NCI-H1105 (cell line): ENCODE data around the gene KCTD11.

Experiments used
- DNase-seq: peaks from one replicate; lab custom pipeline; 2025; lab: John Stamatoyannopoulos, UW

Gene KCTD11

DNA sequence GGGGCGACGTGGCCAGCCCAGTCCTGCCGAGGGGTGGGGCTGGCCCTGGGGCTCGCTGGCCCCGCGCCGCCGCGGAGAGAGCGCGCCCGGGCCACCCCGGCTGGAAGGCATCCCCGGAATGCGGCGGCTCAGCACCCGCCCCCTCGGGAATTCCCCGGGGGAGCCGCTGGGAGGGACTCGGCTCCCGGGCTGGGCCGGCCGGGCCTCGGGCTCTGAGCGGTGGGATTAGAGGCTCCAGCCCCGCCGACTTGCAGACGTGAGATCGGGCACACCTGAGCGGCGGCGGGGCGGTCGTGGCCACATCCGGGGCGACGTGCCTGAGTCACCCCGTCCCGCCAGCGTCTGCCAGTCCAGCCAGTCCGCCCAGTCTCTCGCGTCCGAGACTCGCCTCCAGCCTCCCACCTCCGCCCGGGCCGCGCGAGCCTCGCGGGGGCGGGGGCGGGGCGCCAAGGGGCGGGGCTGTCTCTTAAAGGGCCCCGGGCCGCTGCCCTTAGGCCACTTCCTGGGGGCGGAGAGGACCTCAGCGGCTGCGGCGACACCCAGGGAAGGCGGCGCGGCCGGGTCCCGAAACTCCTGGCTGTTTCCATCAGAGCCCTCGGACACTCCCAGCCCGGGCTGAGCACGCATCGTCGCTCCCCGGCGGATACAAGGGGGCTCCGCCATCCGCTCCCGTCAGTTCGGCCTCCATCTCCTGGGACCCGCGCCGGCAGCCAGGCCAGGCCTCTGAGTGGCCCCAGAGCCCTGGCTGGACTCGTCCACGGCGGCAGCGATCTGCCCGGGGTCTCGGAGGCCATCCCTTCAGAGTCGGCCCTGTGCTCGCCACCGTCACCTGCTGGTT is at the start of gene KCTD11:
TSS of gene KCTD11 (plus strand) at position 498 of the 838 bp plus-strand sequence.
- DNase-seq: peak; percentile 51

DNA sequence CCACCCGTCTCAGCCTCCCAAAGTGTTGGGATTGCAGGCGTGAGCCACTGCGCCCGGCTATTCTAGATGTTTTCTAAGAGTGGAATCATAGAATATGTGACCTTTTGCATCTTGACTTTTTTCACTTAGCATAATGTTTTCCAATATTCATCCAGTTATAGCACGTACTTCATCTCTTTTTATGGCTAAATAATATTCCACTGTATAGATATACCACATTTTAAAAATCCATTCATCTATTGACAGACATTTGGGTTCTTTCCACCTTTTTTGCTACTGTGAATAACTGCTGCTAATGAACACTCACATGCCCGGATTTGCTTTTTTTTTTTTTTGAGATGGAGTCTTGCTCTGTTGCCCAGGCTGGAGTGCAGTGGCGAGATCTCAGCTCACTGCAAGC is 47.8 kb upstream of the KCTD11 start:
- no peak for DNase-seq

DNA sequence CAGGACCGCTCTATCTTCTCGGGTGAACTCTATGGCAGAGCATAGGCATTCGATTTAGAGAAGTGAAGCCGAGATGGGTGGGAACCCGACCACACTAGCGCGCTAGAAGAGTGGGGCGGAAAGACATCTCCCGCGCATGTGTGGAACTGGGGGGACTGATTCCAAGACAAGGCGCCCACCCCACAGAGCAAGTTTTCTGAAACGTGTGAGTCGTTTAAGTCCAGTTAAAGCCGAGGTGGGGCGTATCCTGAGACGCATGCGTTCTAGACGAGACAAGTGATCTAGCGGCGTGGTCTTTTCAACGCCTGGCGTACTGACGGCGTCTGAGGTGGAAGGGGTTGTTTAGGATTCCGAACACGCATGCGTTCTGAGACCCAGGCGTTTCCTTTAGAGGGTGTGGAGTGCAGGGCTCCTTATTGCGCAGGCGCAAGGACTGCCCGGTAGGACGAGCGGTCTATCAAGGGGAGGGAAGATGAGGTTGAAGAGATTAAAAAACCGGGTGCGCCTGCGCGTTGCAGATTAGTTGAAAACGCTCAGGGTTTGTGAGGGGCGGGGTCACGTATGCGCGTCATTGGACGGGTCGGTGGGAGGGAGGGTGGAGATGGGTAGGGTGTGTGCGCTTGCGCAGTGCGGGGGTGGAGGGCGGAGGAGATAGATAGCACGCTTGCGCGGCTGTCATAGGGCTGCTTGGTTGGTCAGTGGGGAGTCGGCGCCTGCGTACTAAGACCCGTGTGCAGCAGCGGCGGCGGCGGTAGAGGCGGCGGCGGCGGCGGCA is 44.9 kb upstream of the KCTD11 start, which contains the start of gene EIF5A:
TSS of gene EIF5A (plus strand) at position 718 of the 775 bp plus-strand sequence. CDS start 2,008 bp downstream, outside the sequence.
- peak; percentile 100 for DNase-seq

DNA sequence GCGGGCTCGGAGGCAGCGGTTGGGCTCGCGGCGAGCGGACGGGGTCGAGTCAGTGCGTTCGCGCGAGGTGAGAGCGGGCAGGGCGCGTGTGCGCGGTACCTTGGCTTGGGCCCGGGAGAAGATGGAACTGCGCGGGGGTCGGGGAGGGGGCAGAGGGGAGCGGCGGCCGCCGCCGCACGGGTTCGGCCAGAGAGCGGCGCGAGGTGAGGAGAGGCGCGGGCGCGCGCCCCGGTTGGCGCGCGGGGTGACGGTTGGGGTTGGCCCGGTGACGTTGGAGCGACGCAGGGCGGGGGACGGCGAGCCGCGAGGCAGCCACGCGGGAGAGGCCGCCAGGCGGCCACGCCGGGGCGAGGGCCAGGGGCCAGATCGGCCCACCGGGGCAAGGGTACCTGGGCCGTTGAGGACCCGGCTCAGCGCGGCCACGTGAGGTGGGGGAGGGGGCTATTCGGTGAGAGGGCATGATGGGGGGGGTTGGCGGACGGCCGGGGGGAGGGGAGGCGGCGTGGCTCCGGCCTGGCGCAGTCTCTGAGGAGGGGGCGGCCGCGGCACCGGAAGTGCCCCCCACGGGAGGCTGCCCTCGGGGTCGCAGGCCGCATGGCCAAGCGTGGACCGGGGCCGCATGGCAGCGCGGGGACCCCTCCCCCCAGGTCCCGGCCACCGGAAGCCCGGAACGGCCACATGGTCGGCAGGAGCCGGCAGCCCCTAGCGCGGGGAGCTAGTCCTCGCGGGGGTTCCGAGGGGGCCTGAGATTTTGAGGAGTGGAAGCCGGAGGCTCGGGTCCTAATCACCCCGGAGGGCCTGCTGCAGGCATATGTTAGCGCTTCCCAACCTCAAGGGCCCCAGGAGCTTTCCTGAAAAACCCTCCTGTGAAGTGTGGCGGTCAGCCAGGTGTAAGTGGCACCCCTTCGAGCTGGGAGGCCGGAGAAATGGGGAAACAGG is 44.0 kb upstream of the KCTD11 start:
- DNase-seq: no peak

DNA sequence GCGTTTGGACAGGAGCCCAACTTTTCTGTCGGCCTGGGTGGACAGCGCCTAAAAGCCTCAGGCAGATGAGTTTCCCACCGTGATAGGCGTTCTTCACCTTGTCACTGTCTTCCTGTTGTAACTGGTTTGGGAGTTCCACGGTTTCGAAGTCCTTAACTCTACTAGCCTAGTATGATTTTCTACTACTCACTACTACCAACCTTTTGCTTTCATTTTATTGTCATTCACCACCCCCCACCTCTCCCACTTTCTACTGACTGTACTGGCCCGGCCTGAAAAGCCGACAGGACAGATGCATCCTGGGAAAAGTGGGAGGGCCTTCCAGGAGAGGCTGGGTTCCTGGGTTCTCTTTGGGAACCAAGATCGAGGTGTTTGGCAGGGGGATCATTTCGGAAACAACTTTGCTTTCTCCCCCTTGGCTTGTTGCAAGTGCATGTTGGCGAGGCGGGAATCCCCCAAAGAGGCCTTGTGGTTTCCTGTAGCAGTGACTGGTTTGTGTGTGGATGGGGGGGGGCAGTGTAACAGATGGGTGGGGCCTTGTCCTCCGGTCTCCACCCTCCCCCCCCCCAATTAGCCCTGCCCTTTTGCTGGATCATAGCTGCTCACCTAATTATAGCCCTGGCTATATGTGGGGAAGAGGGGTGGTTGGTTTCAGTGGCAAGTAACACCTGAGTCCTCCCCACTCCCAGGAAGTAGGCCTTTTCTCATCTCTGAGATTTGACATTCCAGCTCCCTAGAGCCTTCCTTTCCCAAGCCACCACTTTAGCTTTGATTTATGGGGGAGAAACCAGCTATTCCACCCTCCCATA is 43.1 kb upstream of the KCTD11 start:
- DNase-seq: peak; percentile 79

DNA sequence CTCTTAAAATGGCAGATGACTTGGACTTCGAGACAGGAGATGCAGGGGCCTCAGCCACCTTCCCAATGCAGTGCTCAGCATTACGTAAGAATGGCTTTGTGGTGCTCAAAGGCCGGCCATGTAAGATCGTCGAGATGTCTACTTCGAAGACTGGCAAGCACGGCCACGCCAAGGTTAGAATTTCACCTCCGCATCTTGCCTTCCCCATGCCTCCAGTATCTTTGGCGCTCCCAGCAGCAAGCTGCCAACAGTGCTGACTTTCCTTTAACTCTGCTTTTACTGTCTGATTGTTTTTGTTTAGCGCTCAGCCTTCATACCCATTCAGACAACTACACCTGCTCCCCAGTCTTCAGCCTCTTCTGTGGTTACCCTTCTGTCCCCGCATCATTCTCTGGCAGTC is 42.3 kb upstream of the KCTD11 start:
- DNase-seq: no peak

DNA sequence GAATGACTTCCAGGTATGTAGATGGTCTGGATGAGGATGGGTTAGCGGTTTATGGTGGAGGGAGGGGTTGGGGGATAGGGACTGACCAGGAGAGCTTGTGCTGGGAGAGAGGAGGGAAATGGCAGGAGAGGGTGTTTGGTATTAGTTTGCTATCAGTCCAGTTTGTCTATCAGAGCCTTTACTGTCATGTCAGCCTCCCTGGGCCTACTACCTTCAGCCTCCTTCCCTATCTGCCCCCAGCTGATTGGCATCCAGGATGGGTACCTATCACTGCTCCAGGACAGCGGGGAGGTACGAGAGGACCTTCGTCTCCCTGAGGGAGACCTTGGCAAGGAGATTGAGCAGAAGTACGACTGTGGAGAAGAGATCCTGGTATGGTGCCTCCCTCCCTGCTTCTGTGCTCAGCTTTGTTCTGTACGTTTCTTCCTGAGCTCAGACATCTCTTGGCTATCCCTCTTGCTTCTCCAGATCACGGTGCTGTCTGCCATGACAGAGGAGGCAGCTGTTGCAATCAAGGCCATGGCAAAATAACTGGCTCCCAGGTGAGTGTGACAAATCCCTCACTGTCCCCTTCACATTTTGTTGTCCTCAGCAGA is 40.8 kb upstream of the KCTD11 start:
- no peak for DNase-seq

DNA sequence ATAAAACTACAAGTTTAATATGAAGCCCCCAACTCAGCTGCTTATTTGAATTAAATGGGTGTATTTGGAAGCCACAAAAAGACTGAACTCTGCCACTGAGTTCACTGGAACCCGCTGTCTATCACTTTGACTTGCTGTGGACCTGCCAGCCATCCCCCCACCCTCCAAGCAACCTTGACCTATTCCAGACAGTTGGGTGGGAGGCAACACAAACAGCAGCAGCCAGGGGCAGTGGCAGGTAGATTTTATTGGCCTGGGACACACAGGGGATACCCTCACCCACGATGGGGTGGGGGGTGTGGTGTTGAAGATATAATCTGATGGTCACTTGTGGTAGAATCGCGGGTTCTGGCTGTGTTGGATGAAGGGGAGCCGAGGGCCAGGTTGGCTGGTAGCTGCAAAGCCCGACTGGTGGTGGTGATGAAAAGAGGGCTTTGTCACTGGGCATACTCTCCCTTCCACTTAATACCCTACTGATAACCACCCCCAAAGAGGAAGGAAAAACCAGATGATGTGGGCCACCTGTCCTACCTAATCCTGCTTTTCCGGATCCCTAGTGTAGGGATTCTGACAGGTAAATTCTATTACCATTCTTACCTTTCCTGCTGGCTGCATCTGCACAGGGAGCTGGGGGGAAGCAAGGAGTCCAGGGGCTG is 39.4 kb upstream of the KCTD11 start:
- no peak for DNase-seq

DNA sequence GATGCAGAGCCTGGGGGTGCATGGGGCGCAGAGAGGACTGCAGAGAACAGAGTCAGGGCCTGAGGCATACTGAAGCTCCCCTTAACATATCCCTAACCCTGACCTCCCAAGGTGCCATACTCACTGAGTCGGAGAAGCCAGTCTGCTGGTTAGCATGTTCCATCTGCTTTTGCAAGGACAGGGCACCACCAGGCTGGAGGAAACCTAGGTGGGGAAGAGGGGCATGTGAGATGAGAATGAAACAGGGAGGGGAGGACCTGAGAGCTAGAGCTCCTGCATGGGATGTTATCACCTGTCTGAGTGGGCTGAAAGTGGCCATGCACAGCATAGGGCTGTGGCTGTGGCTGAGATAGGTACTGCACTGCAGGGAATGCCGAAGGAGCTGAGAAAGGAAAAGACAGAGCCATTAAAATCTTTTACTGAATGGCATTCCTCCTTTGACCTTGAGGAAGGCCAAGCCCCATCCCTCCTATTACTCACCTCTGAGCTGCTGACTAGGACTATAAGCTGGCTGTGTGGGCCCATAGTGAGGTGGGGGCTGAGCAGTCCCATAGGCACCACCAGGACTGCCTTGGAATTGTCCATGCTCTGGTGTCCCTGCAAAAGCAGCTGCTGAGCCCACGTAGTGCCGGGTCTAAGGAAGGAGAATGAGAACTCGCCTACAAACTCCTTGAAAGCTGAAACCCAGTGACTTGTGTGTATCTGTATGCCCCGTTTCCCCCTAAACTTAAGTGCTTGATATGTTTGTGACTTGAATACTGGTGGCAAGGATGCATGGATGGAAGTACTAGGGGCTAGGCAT is 38.7 kb upstream of the KCTD11 start:
- no peak for DNase-seq

DNA sequence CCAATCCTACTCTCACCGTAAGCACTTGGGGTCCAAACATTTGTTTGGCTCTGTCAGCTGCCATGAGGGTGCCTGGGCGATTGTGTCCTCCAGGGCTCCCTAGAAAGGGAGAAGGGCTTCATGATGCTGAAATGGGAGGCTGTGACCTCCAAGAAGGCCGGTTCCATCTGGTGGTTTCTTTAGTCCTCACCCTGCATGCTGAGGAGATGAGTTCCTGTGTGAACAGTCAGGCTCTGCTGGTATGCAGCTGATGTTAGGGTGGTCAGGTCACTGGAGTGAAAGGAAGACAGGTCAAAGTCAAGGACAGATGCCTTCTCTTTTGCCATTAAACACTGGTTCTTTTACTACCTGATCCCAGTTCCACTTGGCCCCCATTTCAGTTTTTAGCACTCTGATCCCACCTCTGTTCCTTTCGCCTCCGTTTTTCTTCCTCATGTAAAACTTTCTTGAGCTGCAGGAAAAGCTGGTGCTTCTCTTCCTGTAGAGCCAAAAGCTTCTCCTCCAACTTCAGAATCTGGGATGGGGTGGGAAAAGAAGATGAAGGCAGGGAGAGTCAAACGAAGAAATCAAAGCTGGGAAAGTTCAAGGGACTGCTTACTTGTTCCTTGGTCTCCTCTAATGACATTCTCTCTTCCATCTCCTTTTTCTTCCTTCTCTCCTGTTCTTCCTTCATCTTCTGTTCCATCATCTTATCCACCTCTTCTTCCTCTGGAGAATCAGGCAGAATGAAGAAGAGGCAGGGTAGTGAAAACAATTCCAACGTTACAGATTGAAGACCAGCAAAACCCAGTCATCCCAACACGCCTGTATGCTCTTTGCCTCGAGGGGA is 37.9 kb upstream of the KCTD11 start:
- no peak for DNase-seq

DNA sequence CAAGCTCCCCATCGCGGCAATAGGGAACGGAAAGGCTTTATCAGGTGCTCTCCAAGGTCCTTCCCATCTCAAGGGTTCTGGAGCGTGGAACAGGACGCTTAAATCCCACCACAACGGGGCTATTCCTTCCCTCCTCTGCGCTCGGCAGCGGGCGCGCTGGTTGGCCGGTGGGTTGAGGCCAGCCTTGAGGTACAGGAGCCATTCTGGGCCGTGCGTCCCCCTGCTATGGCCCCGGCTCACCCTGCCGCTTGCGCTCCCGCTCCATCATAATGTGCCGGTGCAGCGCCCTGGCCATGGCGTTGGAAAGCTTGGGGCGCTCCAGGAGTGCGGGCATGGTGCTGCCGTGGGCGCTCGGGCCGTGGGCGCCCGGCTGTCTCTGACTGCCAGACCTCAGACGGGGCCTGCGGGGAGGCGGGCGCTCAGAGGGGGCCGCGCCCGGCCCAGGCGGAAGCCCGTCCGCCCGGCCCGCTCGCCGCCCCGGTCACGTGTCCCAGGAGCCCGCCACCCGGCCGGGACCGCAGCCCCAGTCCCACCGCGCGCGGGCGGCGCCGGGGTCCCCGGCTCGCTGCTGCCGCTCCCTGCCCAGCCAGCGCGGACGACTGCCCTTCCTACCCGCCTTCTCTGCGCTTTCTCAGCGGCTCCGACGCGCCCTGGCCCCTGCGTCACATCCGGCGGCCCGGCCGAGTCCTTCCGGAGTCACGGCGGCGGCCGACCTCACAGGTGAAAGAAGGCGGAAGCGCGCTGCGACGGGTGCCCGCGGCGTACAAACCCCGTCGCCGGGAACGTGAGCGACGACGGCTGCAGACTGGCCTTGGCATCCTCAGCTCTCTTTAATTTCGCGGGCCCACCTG is 37.0 kb upstream of the KCTD11 start, which contains the start of gene GPS2:
TSS of gene GPS2 (minus strand) at position 642 of the 851 bp plus-strand sequence. CDS start at position 334, 308 bp downstream.
- peak; percentile 93 for DNase-seq

DNA sequence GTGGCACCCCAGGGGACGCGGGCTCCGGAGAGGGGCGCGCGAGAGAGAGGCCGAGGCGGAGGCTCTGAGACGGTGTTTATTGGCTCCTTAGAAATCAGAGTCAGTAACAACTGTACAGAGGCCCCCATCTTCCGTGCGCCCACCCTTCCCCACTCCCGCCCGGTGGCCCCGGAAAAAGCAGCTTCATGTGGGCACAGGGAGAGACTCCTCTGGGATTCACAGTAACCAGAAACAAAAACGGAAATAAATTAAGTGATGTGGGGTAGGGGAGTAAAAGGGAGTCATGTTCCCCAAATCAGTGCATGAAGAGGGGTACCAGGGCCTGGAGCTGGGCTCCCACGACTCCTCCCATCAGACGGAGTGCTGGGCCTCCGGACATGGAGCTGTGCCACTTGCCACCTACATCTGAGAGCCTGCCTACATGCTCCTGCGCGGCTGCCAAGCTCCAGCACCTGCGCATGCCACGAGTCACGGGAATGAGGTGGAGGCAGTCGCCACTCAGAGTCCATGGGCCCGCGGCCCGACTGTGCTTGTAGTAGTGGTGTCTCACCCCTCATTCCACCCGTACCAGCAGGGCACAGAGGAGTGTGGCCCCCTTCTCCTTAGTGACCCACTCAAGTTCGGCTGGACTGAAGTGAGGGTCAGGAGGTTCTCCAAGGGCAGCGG is 36.3 kb upstream of the KCTD11 start:
- DNase-seq: peak; percentile 6

DNA sequence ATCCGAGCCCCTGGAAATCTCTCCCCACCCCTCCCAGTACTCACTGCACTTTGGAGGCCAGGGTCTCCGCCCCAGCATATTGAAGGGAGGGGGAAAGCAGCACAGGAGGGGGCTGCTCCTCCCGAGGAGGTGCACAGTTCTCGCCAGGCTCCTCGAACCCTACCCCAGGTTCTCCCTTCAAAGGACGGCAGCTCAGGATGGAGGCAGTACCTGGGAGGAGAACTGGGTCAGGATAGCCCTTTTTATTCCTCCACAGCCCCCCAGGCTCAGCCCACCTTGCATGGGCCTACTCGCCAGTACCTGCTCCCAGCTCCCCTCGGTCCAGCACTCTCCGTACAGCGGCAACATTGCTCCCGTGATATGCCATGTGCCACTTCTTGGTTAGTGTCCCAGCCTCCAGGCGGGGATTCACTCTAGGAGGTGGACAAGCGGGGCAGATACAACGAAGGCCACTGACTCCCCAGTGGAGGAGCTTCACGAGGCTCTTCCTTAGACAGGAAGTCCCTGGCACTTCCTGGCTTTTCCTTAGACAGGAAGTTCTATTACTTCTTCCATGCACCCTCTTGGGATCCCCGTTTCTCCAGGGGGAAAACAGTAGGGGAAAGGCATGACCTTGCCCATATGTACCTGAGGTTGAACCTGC is 34.7 kb upstream of the KCTD11 start:
- no peak for DNase-seq

DNA sequence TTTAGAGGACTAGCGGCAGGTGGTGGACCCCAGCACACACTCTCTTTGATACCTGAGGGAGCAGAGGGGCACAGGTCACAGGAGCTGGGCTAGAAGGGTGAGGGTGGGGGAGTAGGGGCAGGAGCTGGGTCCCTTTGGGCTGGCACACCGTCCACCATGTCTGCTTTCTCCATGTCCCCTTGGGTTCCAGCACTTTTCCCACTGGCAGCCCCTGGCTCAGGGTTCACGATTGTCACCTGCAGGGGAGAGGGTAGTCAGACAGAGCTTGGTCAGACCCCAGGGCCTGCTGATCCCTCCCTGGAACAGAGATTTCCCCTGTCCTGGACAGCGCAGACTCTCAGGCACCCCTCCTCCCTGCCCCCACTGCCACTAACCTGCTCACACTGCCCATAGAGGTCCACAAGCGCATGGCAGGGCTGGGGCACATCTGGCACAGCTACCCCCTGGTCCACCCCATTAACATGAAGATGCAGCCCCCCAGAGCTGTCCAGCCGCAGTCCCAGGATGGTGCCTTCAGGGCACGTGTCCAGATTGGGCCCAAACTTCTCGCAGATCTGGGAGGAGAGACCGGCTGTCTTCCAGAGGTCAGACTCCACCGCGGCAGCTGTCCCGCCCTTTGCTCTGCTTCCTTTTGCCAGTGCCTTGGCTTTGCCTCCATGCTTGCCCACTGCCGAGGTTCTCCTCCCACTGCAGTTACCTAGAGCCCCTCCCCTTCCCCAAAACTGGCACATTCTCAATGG is 33.7 kb upstream of the KCTD11 start:
- DNase-seq: no peak

DNA sequence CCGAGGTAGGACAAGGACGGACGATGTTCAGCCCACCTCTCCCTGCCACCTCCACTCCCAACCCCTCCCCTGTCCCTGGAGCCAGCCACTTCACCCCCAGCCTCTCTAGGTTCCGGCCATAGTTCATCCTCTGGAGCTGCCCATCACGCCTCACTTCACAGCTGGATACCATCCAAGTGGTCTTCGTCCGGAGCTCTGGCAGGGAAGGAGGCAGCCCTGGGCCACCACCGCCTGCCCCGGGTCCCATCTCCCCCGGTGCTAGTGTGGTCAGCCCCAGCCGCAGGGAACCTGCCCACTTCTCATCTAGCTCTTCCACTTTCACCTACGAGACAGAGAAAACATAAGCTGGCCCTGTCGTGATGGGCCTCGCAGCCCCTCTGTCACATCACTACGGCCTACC is 30.5 kb upstream of the KCTD11 start:
- DNase-seq: no peak
